Measurements from ENCODE around the gene TRAF7. TPM values are rescaled to one million over a fixed set of nuclear protein-coding genes. Genes with fewer than 3 reads are reported as not detected.

The TRAF7 gene
- total and polyA plus RNA-seq, 2 of the 13 experiments (the other 11 are each of a cell fraction or from before 2014, with no cell fraction given): 47.9 to 65.6 TPM

DNA sequence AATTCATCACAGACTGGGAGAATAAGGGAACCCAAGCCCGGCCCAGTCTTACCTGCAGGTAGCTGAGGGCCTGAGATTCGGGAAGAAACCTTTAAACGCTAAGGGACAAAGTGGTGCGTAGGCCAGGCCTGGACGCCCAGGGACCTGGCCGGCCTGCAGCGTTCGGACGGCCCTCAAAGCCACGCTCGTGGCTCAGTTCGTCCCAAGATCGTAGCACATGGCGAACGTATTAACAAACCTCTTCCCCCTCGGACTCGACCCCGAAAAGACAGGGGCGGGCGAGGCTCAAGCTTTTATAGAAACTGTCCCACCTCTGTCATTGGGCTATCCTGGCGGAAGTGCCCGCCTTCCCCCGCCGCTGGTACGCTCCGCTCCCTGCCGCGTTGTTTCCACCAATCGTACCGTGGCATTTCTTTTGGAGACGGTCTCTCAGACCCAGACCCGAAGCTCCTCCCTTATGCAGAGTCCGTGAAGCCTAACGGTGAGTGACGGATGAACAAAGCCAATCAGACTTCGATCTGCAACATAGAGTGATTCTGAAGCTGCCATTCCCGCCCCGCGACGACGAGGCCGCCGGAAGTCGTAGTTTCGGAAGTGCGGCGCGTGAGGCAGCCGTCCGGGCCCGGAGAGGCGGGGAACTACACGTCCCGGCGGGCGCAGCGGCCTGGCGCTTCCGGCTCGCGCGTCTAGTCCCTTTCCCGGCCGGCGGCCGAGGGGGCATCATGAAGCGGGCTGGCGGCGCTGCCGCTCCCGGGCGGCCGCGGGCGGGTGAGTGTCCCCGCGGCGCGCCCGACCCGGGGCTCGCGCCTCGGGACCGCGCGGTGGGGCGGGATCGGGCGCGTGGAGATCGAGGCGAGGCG, at the start of gene TRAF7 (continued):
- TF ChIP-seq, protein P1, sequence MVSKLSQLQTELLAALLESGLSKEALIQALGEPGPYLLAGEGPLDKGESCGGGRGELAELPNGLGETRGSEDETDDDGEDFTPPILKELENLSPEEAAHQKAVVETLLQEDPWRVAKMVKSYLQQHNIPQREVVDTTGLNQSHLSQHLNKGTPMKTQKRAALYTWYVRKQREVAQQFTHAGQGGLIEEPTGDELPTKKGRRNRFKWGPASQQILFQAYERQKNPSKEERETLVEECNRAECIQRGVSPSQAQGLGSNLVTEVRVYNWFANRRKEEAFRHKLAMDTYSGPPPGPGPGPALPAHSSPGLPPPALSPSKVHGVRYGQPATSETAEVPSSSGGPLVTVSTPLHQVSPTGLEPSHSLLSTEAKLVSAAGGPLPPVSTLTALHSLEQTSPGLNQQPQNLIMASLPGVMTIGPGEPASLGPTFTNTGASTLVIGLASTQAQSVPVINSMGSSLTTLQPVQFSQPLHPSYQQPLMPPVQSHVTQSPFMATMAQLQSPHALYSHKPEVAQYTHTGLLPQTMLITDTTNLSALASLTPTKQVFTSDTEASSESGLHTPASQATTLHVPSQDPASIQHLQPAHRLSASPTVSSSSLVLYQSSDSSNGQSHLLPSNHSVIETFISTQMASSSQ (IDR thresholded peaks at IDR 0.05; ENCODE audit: low read depth): no peak
- TF ChIP-seq, protein P1 (CRISPR knock-in tag; IDR thresholded peaks at IDR 0.05; ENCODE audit: borderline replicate concordance): no peak; the same call in 1 of the 2 replicates
- TF ChIP-seq SALL1 (CRISPR knock-in tag; IDR thresholded peaks at IDR 0.05) (peak; percentile 90), HNRNPK (IDR thresholded peaks at IDR 0.05; ENCODE audit: low read depth, low read length, poor library complexity, severe bottlenecking) (no peak), XRCC5 (optimal IDR thresholded peaks at IDR 0.05; ENCODE audit: low read length) (peak; percentile 84), NONO (IDR thresholded peaks at IDR 0.05) (no peak), NONO (CRISPR knock-in tag; conservative IDR thresholded peaks at IDR 0.05) (peak; percentile 67; the same call in 1 of the 2 replicates), POLR2A (IDR thresholded peaks at IDR 0.05; ENCODE audit: insufficient read depth in 1 of 2, low read depth in 2 of 2, low read length in 2 of 2) (peak; percentile 100), SIN3B (IDR thresholded peaks at IDR 0.05; ENCODE audit: low read length) (no peak; the same call in 1 of the 2 replicates), CCAR2 (optimal IDR thresholded peaks at IDR 0.05; ENCODE audit: low read depth, low read length) (no peak), ZNF510 (CRISPR knock-in tag; IDR thresholded peaks at IDR 0.05; ENCODE audit: low read depth) (no peak), AGO2 (optimal IDR thresholded peaks at IDR 0.05; ENCODE audit: low read depth, low read length) (peak; percentile 96), ATAD3A (CRISPR knock-in tag; IDR thresholded peaks at IDR 0.05) (no peak), ZNF598 (CRISPR knock-in tag; IDR thresholded peaks at IDR 0.05; ENCODE audit: borderline replicate concordance) (peak; percentile 55), ZNF501 (CRISPR knock-in tag; IDR thresholded peaks at IDR 0.05) (peak; percentile 92), MXD4 (CRISPR knock-in tag; IDR thresholded peaks at IDR 0.05) (peak; percentile 75; the same call in 1 of the 2 replicates), ZMAT3 (CRISPR knock-in tag; conservative IDR thresholded peaks at IDR 0.05) (peak; percentile 81; the same call in 1 of the 2 replicates), ZNF713 (CRISPR knock-in tag; IDR thresholded peaks at IDR 0.05) (no peak), ZMYM3 (CRISPR knock-in tag; IDR thresholded peaks at IDR 0.05) (no peak), ZNF564 (CRISPR knock-in tag; IDR thresholded peaks at IDR 0.05) (peak; percentile 78), RCOR2 (CRISPR knock-in tag; IDR thresholded peaks at IDR 0.05) (no peak)
- TF ChIP-seq, protein P2, sequence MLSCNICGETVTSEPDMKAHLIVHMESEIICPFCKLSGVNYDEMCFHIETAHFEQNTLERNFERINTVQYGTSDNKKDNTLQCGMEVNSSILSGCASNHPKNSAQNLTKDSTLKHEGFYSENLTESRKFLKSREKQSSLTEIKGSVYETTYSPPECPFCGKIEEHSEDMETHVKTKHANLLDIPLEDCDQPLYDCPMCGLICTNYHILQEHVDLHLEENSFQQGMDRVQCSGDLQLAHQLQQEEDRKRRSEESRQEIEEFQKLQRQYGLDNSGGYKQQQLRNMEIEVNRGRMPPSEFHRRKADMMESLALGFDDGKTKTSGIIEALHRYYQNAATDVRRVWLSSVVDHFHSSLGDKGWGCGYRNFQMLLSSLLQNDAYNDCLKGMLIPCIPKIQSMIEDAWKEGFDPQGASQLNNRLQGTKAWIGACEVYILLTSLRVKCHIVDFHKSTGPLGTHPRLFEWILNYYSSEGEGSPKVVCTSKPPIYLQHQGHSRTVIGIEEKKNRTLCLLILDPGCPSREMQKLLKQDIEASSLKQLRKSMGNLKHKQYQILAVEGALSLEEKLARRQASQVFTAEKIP (CRISPR knock-in tag; IDR thresholded peaks at IDR 0.05; ENCODE audit: borderline replicate concordance): no peak
- TF ChIP-seq, protein P3, sequence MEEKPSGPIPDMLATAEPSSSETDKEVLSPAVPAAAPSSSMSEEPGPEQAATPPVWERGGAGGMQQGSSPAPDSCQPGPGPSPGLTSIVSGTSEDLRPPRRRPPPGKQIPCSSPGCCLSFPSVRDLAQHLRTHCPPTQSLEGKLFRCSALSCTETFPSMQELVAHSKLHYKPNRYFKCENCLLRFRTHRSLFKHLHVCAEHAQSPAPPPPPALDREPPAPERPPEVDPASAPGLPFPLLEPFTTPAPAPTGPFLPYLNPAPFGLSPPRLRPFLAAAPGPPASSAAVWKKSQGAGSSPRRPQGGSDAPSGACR (CRISPR knock-in tag; IDR thresholded peaks at IDR 0.05): 0 out of 2 replicates have a peak, but pooled peaks have one; percentile 60
